ENCODE measurements around the gene APBB1IP.
"Not testable (repeated sequence)": the region's sequence is repeated elsewhere in the genome, so short reads cannot be mapped to it uniquely, and the experiment has no call there.

Gene APBB1IP

GRCh38 chr10:26445411-26446031 is 7.4 kb downstream of the APBB1IP start:
- no peak for DNase-seq

- no peak for DNase-seq
These were observed 8.1 kb downstream of the APBB1IP start for GRCh38 chr10:26446258-26446657.

- no peak for DNase-seq
These were observed 10.2 kb downstream of the APBB1IP start for GRCh38 chr10:26448292-26448691.

GRCh38 chr10:26448706-26449435 is 10.7 kb downstream of the APBB1IP start:
- DNase-seq: no peak

- no peak for DNase-seq
These were observed 11.6 kb downstream of the APBB1IP start for GRCh38 chr10:26449726-26450125.

DNA sequence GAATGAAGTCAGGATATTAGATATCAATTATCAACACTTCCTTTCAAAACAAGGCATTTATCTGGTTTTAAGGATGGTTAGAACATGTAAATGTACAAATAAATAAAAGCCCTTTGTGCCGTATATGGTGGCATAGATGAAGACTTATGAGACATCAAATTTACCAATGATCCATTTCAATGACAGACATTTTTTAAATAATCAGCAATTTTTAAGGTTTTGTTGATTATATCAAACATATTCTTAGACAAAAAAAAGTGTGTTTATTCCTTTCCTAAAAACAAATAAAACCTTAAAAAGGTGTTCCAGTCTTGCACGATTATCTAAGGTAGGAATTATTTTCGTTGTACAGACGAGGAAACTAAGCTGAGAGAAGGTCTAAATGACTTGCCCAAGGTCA is 13.8 kb downstream of the APBB1IP start:
- no peak for DNase-seq

GRCh38 chr10:26453850-26454249 is 15.7 kb downstream of the APBB1IP start:
- no peak for DNase-seq

DNA sequence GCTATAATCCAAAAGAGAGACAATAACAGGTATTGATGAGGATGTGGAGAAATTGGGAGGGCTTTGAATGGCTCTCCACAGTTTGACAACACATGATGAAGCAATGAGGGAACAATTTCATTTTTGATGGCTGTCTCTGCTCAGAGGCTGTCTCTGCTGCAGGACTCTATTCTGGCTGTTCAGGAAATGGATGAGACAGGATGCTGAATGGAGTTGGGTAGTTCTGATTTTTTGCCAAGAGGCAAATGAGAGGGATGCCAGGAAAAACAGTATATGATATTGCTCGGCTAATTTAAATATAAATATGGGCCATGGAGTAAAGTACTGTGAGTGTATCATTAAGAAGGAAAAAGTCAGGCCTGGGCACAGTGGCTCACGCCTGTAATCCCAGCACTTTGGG is 16.8 kb downstream of the APBB1IP start:
- no peak for DNase-seq

- DNase-seq: no peak
These were observed 17.6 kb downstream of the APBB1IP start for GRCh38 chr10:26455567-26456315.

- DNase-seq: no peak
These were observed 18.9 kb downstream of the APBB1IP start for GRCh38 chr10:26457088-26457487.

- no peak for DNase-seq
These were observed 22.6 kb downstream of the APBB1IP start for GRCh38 chr10:26460736-26461135.

GRCh38 chr10:26463986-26464385 is 25.8 kb downstream of the APBB1IP start:
- DNase-seq: no peak

DNA sequence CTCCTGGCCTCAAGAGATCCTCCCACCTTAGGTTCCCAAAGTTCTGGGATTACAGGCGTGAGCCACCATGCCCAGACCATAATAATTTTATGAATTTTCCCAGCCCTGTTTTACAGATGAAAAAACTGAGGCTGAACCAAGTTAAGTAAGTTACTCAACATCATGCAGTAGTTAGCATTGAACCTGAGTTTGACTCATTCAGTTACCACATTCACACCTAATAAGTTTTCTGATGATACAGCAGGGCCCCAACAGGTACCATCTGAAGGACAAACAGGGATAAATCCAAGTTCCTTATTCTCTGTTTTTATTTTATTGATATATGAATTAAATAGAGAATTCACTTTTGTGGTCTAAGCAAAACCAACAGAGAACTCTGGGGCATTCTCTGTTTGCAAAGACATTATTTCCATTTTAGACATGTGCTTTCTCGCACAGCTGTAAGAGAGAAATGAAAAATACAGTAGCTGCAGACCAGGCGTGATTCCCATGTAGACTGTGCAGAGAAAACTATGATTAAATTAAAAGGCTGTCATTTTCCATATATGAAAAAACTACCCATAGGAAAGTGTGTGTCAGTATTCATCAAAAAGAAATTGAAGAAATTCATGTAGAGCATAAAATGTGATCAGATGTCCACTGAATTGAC is 26.6 kb downstream of the APBB1IP start:
- DNase-seq: no peak

DNA sequence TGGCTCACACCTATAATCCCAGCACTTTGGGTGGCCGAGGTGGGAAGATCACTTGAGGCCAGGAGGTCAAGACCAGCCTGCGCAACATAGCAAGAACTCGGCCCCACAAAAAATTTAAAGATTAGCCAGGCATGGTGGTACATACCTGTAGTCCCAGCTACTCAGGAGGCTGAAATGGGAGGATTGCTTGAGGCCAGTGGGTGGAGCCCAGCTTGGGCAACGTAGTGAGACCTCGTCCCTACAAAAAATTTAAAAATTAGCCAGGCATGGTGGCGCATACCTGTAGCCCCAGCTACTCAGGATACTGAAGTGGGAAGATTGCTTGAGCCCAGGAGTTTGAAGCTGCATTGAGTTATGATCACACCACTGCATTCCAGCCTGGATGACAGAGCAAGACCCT is 28.4 kb downstream of the APBB1IP start:
- not testable (repeated sequence) for DNase-seq

DNA sequence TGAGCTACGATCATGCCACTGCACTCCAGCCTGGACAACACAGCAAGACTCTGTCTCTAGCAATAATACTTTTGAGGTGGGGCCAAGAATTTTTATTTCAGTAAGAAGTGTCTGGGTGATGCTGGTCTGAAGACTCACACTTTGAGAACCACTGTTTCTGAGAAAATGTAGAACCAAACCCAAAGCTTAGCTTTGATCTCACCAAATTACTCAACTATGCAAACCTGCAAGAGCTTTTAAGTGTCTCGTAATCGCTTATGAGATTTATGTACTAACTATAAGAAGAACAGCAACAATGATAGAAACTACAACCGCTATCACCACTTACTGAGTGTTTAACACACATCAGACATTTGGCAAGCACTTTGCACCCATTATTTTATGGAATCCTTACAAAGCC is 29.5 kb downstream of the APBB1IP start:
- no peak for DNase-seq

DNA sequence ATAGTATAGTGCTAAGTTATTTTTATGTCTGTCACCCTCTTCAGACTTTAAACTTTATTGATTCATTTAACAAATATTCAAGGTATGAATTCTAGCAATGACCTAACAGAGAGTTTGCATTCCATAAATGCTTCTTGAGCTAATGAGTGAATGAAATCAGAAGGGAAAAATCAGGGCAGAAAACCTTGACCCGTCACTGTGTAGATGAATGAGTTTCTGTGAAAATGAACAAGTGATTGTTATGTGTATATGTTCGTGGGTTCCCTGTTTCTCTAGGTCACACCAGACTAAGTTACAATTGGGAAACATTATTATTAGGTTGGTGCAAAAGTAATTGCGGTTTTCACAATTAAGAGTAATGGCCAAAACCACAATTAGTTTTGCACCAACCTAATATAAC is 30.1 kb downstream of the APBB1IP start:
- DNase-seq: no peak

GRCh38 chr10:26468700-26469099 is 30.6 kb downstream of the APBB1IP start:
- DNase-seq: no peak

DNA sequence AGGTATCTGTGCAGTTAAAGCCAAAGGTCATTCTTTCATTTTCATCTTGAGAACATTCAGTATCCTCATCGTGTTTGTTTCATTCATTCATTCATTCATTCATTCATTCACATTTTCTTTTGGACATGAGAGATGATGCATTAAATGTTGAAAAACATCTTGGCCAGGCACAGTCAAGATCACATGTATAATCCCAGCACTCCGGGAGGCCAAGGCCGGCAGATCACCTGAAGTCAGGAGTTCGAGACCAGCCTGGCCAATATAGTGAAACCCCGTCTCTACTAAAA is 34.3 kb downstream of the APBB1IP start:
- no peak for DNase-seq

DNA sequence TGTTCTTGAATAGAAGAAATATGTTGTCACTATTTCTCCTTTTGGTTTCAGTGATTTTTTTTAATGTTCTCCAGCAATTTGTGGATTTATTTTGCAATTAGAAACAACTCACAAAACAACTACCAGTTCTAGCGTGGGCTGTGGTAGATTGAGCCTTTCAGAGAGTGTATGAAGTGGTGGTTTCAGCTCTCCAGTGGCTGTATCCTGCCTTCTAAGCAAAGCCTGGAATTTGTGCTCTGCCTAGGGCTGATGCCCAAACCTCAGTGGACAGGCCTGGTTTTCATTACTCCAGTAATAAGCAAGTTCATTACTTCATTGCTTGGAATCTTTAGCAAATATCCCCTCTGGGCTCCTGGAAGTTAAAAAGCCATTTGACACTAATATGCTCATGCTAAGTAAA is 35.9 kb downstream of the APBB1IP start:
- DNase-seq: no peak

DNA sequence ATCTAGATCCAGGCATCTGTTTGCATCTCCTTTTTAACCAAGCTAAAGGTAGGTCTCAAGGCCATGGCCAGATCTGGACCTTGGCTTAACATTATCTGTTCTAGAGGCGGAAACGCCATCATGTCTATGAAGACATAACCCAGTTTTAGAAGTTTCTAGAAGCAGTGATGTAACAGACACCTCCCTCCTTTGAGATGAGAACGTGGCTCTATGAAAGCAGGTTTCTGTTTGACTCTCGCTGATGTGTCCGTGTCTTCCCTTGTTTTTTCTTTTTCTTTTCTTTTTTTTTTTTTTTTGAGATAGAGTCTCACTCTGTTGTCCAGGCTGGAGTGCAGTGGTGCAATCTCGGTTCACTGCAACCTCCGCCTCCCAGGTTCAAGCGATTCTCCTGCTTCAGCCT is 36.7 kb downstream of the APBB1IP start:
- not testable (repeated sequence) for DNase-seq

DNA sequence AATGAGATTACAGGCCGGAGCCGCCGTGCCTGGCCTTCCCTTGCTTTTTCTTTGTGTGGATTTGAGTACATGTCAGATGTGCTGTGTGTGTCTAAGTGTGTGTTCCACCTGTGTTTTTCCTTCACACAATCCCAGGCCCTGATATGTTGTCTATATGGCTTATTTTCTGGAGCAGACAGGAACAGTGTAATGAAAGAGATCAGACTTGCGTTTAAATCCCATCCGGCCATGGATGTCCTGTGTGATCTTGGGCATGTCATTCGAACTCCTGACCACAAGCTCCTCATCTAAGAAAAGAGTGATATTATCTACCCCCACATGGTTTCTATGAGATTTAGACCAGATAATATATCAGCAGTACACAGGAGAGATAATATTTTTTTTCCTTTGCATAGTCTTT is 37.2 kb downstream of the APBB1IP start:
- no peak for DNase-seq

- no peak for DNase-seq
These were observed 39.4 kb downstream of the APBB1IP start for GRCh38 chr10:26477501-26477900.

GRCh38 chr10:26478061-26478460 is 39.9 kb downstream of the APBB1IP start:
- DNase-seq: no peak

All from SHP77 treated with DMSO at 0.1 percent for 48 hours (cell line).